HG03565 (cell line): Measurements from ENCODE around the gene GATA5.
"Not testable (repeated sequence)": the region's sequence is repeated elsewhere in the genome, so short reads cannot be mapped to it uniquely, and the experiment has no call there.

Experiments
- ATAC-seq: cut with Tn5 transposase; IDR thresholded peaks from one replicate; pipeline ENCODE4 v1.9.1; 2021; ENCODE audit warnings: mild to moderate bottlenecking, moderate library complexity; ENCODE audit not compliant: unreplicated experiment

Gene GATA5

GRCh38 chr20:62505337-62506045 lies 29.7 kb upstream of the GATA5 start:
- no peak for ATAC-seq

DNA sequence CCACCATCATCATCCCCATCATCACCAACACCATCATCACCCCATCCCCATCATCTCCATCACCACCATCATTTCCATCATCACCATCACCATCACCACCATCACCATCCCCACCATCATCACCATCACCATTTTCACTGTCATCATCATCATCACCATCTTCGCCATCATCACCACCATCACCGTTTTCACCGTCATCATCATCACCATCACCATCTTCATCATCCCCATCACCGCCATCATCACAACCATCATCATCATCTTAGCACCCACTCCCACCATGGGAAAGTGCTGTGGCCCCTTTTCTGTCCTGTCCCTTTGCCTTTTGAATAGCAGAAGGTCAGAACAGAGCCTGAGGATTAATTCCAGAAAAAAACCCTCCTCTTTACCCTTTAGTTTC lies 28.5 kb upstream of the GATA5 start:
- ATAC-seq, result no peak

DNA sequence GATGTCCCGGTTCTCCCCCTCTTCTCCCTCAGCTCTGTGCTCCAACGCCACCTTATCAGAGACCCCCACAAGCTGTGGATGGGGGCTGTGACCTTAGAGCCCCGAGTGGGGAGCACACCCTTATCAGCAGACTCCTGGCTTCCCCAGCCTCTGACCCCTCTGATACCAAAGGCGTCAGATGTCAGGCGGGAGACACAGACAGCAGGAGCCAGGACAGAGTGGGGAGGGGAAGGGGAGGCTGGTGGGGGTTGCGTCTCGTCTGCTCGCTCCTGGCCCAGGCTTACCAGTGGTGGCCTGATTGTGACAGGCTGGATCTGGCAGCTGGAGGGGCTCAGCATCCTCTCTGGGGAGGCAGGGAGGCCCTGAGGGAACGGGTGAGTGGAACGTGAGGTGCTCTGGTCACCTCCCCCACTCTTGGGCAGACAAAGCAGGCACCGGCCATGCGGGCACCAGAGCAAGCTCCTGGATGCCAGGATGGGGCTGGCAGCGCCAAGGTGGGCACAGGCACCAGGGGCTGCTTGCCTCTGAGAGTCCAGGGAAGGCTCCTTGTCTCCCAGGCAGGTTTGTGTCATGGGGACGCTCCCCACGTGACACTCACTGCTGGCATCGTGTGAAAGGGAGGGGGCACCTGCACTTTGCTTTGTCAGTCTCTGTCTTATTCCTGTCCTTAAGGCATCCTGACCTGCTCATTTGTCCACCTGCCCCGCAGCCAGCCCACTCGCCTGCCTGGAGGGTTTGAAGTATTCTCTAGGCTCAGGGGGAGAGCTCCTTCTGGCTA lies 27.8 kb upstream of the GATA5 start:
- no peak for ATAC-seq

GRCh38 chr20:62502496-62503095 lies 26.8 kb upstream of the GATA5 start:
- no peak for ATAC-seq

DNA sequence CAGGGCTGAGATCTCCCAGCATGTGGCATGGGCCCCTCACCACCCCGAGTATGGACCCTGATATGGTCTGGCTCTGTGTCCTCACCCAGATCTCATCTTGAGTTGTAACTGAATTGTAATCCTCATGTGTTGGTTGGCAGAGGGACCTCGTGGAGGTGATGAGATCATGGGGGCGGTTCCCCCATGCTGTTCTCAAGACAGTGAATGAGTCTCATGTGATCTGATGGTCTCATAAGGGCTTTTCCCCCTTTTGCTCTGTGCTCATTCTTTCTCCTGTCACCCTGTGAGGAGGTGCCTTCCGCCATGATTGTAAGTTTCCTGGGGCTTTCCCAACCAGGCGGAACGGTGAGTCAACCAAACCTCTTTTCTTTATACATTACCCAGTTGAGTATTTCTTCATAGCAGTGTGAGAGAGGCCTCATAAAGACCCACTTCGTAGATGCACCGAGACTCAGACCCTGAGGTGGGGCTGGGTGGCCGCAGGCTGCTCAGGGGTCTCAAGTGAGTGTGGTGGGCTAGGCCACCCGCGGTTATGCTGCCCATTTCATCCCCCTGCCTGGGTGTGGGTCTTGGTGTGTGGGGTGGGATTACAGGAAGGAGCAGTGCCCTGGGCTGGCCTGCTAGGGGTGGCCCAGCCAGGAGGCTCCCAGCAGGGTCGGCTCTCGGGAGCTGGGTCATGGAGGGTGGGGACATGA lies 26.2 kb upstream of the GATA5 start:
- ATAC-seq, result peak; percentile 71

GRCh38 chr20:62500237-62500864 lies 24.6 kb upstream of the GATA5 start:
- ATAC-seq, result no peak

- no peak for ATAC-seq
Measured at GRCh38 chr20:62499758-62500236, 24.0 kb upstream of the GATA5 start.

GRCh38 chr20:62498874-62499273 lies 23.1 kb upstream of the GATA5 start:
- no peak for ATAC-seq

GRCh38 chr20:62496568-62497218 lies 20.9 kb upstream of the GATA5 start:
- ATAC-seq, result no peak

GRCh38 chr20:62495749-62496567 lies 20.2 kb upstream of the GATA5 start:
- no peak for ATAC-seq

GRCh38 chr20:62494980-62495748 lies 19.4 kb upstream of the GATA5 start:
- ATAC-seq, result no peak

GRCh38 chr20:62494537-62494936 lies 18.7 kb upstream of the GATA5 start:
- no peak for ATAC-seq

DNA sequence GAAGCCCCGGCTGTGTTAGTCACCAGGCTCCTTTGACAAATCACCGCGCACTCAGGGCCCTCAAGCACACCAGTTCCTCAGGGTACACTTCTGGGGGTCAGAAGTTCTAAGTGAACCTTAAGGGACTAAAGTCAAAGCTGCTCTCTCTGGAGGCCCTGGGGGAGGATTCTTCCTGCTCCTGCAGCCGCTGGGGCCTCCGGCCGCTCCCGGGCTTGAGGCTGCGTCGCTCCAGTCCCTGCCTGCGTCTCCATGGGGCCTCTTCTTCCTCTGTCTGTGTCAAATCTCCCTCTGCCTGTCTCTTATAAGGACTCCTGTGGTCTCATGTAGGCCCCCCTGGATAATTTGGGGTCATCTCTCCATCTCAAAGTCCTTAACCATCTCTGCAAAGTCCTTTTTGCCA lies 18.1 kb upstream of the GATA5 start:
- no peak for ATAC-seq

DNA sequence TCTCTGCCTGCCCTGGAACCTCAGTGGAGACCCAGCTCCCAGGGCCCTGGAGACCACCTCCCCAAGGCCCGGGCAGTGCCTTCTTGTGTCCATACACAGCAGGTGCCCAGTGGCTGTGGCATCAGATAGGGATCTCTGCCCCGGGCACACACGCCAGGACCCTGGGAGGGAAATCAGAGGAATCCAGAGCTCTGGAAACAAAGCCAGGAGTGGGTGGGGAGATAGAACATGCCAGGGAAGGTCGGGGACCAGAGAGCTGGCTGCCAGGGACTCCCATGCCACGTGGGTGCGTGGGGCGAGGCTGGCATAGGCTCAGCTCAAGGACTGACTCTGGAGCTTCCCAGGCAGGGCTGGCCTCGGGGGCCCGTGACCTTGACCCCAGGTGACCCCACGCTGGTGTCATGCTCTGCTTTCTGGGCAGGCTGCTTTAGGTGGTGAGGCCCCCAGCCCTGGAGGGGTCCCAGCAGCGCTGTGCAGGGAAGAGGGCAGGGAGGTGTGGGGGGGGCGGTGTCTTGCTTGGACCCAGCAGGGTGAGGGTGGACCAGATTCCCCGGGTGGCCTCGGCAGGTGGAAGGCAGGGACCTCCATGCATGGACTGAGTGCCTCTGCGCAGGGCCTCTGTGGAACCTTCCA lies 17.6 kb upstream of the GATA5 start:
- no peak for ATAC-seq

- ATAC-seq, result no peak
Measured at GRCh38 chr20:62492711-62493110, 16.9 kb upstream of the GATA5 start.

DNA sequence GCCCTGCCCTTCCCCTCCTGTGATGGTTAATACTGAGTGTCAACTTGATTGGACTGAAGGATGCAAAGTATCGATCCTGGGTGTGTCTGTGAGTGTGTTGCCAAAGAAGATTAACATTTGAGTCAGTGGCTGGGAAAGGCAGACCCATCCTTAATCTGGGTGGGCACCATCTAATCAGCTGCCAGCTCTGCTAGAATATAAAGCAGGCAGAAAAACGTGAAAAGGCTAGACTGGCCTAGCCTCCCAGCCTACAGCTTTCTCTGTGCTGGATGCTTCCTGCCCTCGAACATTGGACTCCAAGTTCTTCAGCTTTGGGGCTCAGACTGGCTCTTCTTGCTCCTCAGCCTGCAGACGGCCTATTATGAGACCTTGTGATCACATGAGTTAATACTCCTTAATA lies 15.0 kb upstream of the GATA5 start:
- not testable (repeated sequence) for ATAC-seq

- ATAC-seq, result no peak
Measured at GRCh38 chr20:62489932-62490263, 14.1 kb upstream of the GATA5 start.

- ATAC-seq, result no peak
Measured at GRCh38 chr20:62489186-62489931, 13.6 kb upstream of the GATA5 start.
